Breast epithelium (tissue), 3 donors: ENCODE results near the gene MYH3.

Experiments used
- POLR2A ChIP-seq: fragments of 450-650 bp; IDR thresholded peaks from one replicate; pipeline ENCODE4 v1.6.1; 2016; ENCODE audit warnings: antibody characterized with exemption, mild to moderate bottlenecking, moderate library complexity
- TF ChIP-seq, protein P1 (sequence below), 3 donors: fragments of 450-650 bp; IDR thresholded peaks; one replicate each; pipeline ENCODE4 v1.5.1; 2016 to 2017; ENCODE audit warnings: antibody characterized with exemption in 3 of 3, mild to moderate bottlenecking in 3 of 3, moderate library complexity in 3 of 3

DNA sequence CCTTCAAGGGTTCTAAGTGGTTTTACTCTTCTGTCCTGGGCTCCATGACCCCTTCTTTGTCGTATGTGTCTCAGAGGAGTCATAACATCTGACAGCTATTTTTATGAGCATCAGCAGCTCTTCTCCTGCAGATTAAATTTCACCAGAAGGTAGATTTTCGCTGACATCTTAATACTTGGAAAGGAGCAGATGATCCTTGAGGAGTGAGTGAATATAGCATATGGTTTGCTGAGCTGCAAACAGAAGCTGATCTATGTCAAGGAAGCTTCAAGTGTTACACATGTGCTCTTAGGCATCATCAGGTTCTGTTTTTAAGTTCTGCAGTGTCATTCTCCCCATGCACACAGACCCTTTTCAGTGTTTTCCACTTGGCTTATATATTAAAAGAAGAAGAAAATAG is 58.5 kb downstream of the MYH3 start:
- TF ChIP-seq, protein P1, sequence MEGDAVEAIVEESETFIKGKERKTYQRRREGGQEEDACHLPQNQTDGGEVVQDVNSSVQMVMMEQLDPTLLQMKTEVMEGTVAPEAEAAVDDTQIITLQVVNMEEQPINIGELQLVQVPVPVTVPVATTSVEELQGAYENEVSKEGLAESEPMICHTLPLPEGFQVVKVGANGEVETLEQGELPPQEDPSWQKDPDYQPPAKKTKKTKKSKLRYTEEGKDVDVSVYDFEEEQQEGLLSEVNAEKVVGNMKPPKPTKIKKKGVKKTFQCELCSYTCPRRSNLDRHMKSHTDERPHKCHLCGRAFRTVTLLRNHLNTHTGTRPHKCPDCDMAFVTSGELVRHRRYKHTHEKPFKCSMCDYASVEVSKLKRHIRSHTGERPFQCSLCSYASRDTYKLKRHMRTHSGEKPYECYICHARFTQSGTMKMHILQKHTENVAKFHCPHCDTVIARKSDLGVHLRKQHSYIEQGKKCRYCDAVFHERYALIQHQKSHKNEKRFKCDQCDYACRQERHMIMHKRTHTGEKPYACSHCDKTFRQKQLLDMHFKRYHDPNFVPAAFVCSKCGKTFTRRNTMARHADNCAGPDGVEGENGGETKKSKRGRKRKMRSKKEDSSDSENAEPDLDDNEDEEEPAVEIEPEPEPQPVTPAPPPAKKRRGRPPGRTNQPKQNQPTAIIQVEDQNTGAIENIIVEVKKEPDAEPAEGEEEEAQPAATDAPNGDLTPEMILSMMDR (IDR thresholded peaks at IDR 0.05) = no peak
- TF ChIP-seq POLR2A = no peak
